IPS-18c (cell line): Measurements from ENCODE around the gene UBAP1.
"Not testable (repeated sequence)": the region's sequence is repeated elsewhere in the genome, so short reads cannot be mapped to it uniquely, and the experiment has no call there.

Experiments used
- H3K4me3 ChIP-seq: 2 replicates; pipeline ENCODE4 v1.7.0; 2013; ENCODE audit warnings: low read depth, mild to moderate bottlenecking, low read length, moderate library complexity; ENCODE audit not compliant: insufficient read depth
- H3K9me3 ChIP-seq: one replicate; pipeline ENCODE4 v1.6.1; 2013; ENCODE audit warnings: mild to moderate bottlenecking, low read length, moderate library complexity; ENCODE audit not compliant: control insufficient read depth, insufficient read depth

Gene UBAP1

DNA sequence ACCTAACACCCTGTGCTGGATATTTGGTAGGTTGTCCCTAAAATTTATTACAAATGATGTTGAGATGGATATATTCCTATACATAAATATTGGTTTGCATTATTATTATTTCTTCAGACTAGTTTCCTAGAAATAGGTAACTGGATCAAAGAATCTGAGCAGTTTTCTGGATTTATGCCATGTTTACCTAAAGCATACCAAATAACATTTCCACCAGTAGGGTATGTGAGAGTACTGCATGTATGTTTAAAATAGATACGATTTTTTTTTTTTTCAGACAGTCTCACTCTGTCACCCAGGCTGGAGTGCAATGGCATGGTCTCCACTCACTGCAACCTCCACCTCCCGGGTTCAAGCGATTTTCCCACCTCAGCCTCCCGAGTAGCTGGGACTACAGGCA lies 68.9 kb downstream of the UBAP1 start:
- not testable (repeated sequence) for H3K4me3 ChIP-seq, H3K9me3 ChIP-seq

DNA sequence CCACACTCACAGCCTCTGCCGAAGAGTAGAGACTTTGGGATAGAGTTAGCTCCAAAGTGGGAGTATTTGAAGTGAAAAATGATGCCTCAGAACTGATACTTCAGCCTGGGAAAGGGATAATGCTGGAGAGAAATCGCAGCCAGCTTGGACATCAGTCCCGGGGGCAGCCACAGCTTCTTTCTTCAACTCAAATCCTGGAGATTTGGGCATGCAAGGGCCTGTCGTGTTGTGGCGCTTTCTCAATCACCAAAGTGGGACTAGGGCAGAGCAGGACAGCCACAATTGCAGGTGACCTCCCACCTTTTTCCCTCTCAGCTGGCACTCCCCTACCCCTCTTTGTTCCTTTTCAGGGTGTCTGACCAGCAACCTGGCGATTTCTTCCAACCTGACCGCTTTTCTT lies 70.4 kb downstream of the UBAP1 start:
- no peak overlapping the region for H3K4me3 ChIP-seq
- no peaks in the 10 kb centered on the region for H3K9me3 ChIP-seq

DNA sequence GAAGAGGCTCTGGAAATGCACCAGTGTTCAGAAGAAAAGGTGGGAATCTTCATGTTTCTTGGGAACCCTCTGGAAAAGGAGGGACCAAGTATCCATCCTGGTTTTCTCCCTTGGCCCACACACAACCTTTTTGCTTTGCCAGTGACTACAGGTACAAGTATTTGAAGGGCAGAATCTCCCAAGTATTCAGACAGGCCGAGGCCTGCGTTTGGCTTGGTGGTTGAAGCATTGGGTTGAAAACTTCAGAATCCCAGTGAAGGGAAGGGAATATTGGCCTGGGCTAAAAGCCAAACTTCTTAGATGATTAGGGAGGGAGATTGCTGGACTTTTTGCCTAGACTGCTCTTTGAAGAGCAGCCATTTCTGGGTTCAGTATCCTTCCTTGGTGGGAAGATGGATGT lies 71.9 kb downstream of the UBAP1 start:
- H3K9me3 ChIP-seq, result no peaks in the 10 kb centered on the region
- no peak overlapping the region for H3K4me3 ChIP-seq

DNA sequence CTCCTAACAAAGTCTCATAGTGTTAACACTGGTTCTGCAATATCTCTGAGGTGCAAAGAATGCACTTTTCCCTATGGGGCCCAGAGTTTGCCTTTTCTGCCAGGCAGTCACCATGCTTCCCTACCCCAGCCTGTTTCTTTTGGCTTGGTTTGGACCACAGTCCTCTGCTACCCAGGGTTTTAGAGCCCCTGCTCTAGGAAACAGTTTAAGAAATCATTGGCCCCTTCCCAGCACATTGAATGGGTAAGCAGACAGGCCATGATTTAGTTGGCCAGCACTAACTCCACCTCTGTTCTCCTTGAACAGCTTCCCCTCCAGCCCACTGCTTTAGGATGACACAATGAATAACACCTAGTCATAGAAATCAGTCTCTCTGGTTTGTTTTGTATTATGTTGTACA lies 73.2 kb downstream of the UBAP1 start:
- H3K9me3 ChIP-seq, result no peaks in the 10 kb centered on the region
- H3K4me3 ChIP-seq, result no peak overlapping the region

DNA sequence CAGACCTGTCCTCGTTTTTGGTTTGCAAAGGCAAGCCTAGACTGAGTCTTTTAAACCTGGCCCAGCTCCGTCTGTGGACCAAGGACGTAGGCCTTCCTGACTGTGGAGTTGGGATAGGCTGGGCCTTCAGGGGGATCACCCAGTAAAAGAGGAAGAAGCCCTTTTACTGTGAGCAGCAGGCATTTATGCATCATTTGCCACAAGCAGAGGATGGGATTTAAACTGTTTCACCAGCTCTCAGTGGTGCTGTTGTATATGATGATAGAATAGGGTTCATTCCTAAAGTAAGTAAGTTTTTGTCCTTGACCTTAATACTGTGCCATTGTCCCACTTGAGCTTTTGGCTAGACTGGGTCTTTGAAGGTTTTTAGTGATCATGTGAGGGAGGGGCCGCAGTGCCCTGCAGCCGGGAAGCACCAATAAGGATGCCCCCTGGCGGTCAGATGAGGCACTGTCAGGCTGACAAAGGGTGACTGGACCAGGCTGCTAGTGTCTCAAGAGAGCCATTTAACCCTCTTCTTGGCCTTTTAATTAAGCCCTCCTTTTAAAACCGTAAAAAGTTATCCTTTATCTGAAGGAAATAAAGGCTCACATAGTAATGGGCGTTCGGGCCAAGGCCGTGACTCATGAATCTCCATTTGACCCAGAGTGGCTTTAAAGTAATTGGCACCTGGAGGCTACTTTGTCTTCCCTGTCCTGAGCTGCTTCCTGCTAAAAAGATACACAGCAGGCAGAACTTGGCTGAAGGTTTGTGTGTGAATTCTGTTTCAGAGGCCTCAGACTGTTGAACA lies 74.0 kb downstream of the UBAP1 start:
- Histone ChIP-seq H3K9me3 (no peaks in the 10 kb centered on the region), H3K4me3 (no peak overlapping the region)

DNA sequence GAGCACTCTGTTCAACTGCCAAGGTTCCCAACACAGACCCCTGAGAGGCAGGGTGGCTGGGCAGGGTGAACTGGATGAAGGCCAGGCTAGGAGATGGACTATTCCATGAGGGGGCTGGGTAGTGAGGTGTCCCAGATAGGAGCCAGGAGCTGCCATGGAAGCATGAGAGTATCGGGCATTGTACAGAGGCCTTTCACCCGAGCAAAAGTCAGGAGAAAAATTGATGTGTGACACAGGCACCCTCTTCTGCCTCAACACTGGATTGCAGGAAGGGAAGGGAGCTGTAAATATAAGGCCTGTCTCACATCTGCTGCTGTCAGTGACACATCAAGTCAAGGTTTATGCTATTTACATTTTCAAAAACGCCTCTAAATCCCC lies 74.6 kb downstream of the UBAP1 start:
- no peaks in the 10 kb centered on the region for H3K9me3 ChIP-seq
- no peak overlapping the region for H3K4me3 ChIP-seq

DNA sequence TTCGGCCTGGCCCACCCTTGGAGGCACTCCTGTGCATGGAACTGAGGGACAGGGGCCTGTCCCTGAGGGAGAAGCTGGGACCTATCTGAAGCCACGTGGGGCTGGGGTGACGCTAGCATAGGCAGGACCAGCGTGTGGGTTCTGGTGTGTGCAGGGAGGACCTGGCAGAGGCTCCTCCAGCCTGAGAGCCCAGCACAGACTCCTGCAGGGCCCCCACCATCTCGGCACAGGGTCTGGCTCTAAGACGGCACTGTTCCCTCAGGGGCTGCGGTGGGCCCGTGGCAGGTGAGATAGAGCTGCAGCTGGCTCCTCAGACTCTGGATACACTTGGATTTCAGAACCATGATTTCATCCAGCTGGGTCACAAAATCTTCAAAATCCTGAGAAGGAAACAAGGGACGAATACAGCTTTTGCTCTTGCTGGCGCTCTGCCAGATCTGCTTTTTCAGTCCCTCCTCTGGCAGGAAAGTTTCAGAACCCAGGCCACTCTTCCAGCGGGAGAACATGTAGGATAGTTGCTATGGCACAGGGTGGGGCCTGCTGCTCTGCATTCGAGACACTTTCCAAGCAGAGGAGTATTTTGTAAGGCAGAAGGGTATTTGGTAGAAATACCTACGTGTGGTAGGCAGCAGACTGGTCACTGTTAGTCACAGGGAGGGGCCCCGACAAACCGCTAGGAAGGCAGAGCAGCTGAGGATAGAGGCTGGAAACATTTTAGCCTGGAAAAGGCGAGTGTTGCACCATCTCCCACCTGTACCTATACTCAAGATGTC lies 75.5 kb downstream of the UBAP1 start:
- no peak overlapping the region for H3K4me3 ChIP-seq

DNA sequence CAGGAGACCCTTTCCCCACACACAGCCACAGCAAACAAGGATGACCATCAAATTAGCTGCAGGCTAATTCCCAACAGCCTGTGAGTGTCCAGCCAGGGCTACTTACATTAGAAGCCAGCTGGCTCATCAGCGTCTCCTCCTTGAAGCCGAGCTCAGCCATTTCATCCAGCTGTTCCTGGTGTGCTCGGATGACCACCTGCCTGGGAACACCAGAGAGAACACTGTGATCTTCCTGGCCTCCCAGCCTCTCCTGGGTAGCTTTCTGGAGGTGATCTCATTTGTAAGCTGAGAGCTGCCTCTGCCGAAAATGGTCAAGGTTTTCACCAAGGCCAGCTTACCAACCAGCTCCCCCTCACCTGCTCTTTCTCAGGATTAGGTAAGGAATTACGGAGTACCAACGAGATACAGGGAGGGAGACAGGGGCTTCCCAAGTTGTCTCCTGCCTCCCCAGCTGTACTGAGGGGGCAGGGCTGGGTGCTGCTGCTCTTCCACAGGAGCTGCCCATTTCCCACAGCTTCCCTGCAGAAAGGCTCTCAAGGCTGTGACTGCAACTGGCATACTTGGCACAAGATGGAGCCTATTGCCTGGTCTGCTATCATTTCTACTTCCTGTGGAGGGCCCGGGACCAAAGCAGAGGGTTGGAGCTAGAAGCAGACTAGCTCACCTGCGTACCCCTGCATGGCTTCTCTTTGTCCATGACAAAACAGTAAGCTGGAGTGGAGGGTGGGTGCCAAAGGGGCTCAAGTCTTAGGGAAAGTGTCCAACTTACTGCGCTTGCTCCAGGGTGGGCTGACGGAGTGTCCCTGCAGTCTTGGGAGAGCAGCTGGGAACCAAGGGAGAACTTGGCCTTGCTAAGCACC lies 76.4 kb downstream of the UBAP1 start:
- no peak overlapping the region for H3K4me3 ChIP-seq

More for the DNA sequence above, 75.5 kb downstream of the UBAP1 start:
- no peaks in the 10 kb centered on the region for H3K9me3 ChIP-seq

DNA sequence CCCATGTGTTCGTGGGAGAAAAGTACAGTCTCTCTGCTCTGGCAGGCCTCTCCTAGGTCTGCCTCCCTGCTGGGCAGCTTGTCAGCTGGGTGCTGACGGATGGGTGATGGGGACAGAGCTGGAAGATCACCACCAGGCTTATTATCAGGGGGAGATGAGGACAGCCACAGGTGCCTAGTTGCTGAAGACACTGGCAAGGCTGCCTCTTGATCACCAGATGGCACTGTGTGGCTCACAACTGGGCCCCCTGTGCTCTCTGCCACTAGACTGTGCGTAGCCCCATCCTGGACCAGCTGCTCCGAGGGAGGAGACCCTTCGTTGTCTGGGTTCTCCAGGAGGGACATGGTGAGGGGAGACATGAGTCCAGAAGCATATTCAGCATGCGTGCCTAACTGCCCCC lies 77.3 kb downstream of the UBAP1 start:
- Histone ChIP-seq H3K9me3 (no peaks in the 10 kb centered on the region), H3K4me3 (no peak overlapping the region)

More for the DNA sequence above, 76.4 kb downstream of the UBAP1 start:
- no peaks in the 10 kb centered on the region for H3K9me3 ChIP-seq

DNA sequence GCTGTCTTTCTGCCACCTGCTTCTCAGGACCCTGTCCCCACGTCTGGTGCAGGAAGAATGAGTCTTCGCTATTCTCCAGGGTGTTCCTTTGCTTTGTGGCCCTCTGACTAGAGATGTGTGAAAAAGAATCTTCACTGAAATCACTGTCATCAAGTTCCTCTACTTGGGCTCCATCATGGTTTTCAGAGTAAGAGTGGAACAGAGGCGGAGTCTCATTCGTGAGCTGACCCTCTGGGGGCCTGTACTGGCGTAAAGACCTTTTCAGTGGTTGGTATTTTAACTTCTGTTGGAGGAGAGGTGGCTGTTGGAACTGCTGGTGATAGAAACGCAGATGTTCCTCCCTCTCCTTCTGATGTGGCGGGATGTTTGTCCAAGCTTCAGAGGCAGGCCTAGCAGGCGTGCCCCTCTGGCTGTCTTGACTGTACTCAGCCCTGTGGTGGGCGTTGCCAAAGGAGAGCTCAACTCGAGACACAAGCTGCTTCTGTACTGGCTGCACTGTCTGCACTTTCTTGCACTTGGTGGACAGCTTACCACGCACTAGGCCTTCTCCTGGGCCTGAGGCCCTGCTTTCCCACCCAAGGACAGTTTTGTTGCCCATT lies 78.2 kb downstream of the UBAP1 start:
- H3K9me3 ChIP-seq, result no peaks in the 10 kb centered on the region
- no peak overlapping the region for H3K4me3 ChIP-seq

DNA sequence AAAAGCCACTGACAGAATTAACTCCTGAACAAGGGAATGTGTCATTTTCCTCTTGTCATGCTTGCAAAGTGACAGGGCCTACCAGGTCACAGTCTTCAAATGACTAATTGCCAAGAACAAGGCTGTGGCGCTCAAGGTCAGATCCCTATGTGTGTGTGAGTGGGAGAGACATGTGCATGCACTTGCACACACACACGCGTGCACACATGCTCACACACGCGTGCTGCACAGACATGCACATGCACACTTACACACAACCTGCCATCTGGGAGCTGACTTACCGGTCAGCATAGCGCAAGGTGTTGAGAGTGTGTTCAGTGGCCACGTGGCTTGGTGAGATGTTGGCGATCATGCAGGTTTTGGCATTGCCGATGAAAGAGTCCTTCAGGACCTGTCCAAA lies 80.5 kb downstream of the UBAP1 start:
- no peak overlapping the region for H3K4me3 ChIP-seq
- H3K9me3 ChIP-seq, result no peaks in the 10 kb centered on the region

DNA sequence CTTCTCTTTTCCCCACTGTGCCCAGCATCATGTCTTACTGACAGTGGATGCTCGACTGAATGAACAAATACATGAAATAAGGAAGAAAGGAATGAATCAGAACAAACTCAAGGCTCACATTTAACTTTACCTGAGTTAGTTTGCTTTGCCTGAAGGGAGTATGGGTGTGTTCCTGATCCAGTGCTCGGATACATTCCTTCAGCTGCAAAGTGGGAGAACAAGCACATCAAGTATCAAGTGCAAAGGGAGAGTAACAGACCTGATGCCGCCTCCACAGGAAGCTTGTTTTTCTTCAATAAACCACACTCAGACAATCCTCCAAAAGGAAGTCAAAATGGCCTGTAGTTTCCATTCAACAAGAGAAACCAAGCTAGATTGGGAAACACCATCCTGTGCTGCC lies 84.1 kb downstream of the UBAP1 start:
- H3K9me3 ChIP-seq, result no peaks in the 10 kb centered on the region
- H3K4me3 ChIP-seq, result no peak overlapping the region

DNA sequence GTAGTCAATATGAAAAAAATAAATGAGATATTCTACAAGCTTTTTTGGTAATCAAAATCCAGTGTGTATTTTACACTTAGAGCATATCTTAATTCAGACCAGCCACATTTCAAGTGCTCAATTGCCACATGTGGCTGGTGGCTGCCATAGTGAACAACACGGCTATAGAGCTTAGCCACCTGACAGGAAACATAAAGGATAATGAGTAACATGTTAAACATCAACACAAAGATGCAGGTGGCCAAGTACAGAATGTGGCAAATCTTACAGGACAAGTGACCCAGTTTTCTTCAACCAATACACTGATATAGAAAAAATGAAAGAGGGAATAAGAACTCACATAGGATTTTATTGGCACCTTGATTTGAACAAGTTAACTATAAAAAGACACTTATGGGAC lies 88.8 kb downstream of the UBAP1 start:
- no peaks in the 10 kb centered on the region for H3K9me3 ChIP-seq
- H3K4me3 ChIP-seq, result no peak overlapping the region

DNA sequence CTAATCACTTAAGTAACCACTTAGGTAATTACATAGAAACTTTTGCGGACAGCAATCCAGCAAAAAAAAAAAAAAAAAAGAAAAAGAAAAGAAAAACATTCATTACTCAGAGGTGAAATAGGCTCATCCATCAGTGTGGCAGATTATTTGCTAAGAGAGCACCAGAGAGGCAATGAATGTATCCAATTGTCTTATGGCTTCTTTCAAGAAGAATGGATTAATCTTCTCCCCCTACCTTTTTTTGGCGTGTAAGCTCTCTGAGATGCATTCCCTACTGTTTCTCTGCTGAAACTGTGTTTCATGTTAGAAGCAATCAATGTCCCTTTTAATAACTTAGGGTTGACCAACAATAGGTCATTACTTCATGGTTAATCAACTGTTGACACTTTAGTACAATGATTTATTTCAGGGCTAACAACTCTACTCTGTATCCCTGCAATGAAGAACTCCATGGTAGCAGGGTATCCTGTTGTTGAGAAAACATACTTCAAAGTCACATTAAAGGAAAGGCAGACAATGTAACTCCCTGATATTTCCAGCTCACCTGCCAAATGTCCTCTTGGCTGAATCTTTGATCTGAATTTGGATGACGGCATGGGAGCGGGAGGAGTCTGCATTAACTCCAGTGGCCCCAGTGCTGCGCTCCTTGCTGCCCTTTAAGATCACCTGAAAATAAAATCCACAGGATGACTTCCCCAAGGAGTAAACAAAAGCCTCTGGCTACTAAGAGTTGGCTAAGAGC lies 92.6 kb downstream of the UBAP1 start:
- no peak overlapping the region for H3K4me3 ChIP-seq
- H3K9me3 ChIP-seq, result no peaks in the 10 kb centered on the region

DNA sequence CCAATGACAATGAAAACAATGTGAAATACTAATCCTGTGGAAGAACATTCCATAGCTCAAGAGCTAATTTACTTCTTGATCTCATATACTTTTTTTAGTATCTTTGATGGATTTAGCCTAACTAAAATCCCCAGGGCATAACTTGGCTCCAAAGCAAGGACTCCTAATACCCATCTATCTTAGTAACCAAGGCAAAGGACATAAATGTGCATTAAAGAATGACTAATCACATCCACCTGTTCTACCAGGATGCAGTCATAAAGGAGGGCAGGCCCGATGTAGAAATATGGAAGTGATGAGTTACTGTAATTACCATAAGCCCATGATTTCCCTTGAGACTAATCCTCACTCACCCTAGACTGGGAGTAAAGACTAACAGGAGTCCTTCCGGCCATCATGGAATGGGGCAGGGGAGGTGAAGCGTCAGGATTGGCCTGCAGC lies 93.3 kb downstream of the UBAP1 start:
- no peaks in the 10 kb centered on the region for H3K9me3 ChIP-seq

DNA sequence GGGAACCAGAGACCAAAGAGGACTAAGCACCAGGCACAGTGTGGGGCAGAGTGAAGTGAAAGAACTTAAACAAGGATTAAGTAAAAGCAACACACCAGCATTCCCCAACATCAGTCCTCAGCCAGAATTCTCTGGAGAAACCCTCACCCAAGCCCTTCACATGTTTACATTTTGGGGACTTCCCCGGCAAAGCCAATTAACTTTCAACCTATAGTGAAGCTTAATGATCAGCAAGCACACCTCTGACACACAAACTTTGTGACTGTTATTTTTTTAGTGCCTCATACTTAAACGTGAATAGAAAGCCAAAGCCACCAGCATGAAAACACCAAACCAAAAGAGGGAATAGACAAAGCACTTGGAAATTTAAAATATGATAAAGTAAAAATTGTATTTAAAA lies 94.7 kb downstream of the UBAP1 start:
- not testable (repeated sequence) for H3K9me3 ChIP-seq

More for the DNA sequence above, 93.3 kb downstream of the UBAP1 start:
- no peak overlapping the region for H3K4me3 ChIP-seq

DNA sequence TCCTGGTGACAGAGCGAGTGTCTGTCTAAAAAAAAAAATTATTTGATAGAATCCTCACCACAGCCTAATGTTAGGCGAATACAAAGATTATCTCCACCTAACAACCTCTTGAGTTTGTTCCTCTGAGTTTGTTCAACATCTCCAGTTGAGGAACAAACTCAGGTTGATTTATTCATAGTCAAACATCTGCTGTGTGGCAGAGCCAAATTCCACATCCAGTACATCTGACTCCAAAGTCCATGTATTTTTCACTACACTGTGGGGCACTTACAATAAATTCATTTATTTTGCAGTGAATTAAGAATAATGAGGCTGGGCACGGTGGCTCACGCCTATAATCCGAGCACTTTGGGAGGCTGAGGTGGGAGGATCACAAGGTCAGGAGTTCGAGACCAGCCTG lies 97.0 kb downstream of the UBAP1 start:
- Histone ChIP-seq H3K4me3 (no peak overlapping the region), H3K9me3 (no peaks in the 10 kb centered on the region)

More for the DNA sequence above, 94.7 kb downstream of the UBAP1 start:
- not testable (repeated sequence) for H3K4me3 ChIP-seq
